ENCODE results near the gene POFUT1. TPM values are rescaled to one million over a fixed set of nuclear protein-coding genes. Genes with fewer than 3 reads are reported as not detected.
A peak's percentile ranks its signal among the peaks of the same experiment; 100 is the strongest.

The POFUT1 gene
- total RNA-seq, 1 experiment from 2014 or later: 41.9 TPM

DNA sequence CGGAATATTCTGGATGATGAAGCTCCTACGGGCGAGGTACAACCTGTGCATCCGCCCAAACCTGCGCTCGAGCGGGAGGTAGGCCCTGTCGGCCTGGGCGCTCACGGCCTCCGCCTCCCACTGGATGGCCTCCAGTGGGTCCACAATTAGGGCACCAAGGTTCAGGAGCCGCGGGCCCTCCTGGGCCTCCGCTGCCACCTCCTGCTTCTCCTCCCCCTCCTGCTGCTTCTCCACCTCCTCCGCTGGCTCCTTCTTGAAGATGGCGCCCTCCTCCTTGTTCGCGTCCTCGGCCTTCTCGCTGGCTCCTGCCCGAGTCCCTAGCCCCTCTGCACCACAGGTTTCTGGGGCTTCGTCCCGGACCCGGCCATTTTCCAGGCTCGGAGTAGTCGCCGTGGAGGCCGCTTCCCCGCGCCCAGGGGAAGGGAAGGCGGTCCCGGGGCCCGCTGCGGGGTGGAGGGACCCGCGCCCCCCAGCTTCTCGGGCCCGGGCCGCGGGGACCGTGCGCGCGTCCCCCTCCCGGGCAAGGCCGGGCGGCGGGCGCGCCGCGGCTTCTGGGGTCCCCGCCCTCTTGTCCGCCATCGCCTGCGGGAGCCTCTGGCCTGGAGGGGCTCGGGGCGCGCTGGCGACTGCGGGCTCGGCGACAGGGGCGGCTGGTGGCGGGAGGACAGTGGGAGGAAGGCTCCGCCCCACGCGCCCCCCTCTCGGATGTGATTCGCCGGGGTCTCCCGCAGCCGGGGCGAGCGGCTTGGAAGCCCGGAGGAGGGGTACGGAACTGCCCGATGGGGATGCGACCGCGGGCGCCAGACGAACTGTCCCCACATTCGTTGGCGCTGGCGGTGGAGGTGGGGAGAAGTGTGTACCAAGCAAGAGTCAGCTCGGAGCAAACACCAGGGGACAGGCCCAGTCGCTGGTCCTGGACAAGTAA is 17.7 kb upstream of the POFUT1 start:
- TF ChIP-seq, protein P1, sequence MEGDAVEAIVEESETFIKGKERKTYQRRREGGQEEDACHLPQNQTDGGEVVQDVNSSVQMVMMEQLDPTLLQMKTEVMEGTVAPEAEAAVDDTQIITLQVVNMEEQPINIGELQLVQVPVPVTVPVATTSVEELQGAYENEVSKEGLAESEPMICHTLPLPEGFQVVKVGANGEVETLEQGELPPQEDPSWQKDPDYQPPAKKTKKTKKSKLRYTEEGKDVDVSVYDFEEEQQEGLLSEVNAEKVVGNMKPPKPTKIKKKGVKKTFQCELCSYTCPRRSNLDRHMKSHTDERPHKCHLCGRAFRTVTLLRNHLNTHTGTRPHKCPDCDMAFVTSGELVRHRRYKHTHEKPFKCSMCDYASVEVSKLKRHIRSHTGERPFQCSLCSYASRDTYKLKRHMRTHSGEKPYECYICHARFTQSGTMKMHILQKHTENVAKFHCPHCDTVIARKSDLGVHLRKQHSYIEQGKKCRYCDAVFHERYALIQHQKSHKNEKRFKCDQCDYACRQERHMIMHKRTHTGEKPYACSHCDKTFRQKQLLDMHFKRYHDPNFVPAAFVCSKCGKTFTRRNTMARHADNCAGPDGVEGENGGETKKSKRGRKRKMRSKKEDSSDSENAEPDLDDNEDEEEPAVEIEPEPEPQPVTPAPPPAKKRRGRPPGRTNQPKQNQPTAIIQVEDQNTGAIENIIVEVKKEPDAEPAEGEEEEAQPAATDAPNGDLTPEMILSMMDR (conservative IDR thresholded peaks at IDR 0.05; ENCODE audit: low read depth, low read length): no peak
- no peak for TF ChIP-seq EZH2phosphoT487 (IDR thresholded peaks at IDR 0.05; ENCODE audit: borderline replicate concordance, low read length)
- no peak for TF ChIP-seq EZH2 (IDR thresholded peaks at IDR 0.05; ENCODE audit: low read length, unreplicated experiment)
- DNase-seq (no peak), ATAC-seq (peak; percentile 66)
- H3K36me3 ChIP-seq (ENCODE audit: low read depth, low read length): no peaks in the 10 kb centered on the region
- intact Hi-C loops (cut with micrococcal nuclease): no loop called here
- peak overlapping the region; percentile 75 for H3K9ac ChIP-seq (ENCODE audit: low read length)
- POLR2A ChIA-PET (ENCODE audit: unreplicated experiment): no interaction called here
- CTCF ChIA-PET: no interaction called here
- peak overlapping the region; percentile 91 for H2AFZ ChIP-seq (ENCODE audit: low read length)
- peak overlapping the region; percentile 88 for H3K4me2 ChIP-seq (ENCODE audit: low read length)
- no peaks in the 10 kb centered on the region for H3K79me2 ChIP-seq (ENCODE audit: low read length)
- TSS peak; percentile 73 for BruUV-seq (replicated peaks)
- no peaks in the 10 kb centered on the region for H3K9me2 ChIP-seq (replicated peaks; ENCODE audit: low read length)
- no peaks in the 10 kb centered on the region for H3F3A ChIP-seq (ENCODE audit: low read length, unreplicated experiment)
- no peaks in the 10 kb centered on the region for H3K27me3 ChIP-seq (ENCODE audit: low read length)
- peak overlapping the region; percentile 76 for H3K4me3 ChIP-seq (ENCODE audit: low read length)
- H3K9me3 ChIP-seq (ENCODE audit: low read length): no peaks in the 10 kb centered on the region
- no peak overlapping the region for H3K27ac ChIP-seq (ENCODE audit: low read length)
- H4K20me1 ChIP-seq (ENCODE audit: low read length): no peaks in the 10 kb centered on the region
- peaks cover 7% of the 10 kb centered on the region for H3K4me1 ChIP-seq (ENCODE audit: insufficient read depth, low read length)

- ATAC-seq (peak; percentile 11; the same call in 1 of the 2 replicates), DNase-seq (no peak)
- POLR2A ChIA-PET (ENCODE audit: unreplicated experiment): no interaction called here
- Histone ChIP-seq H2AFZ (ENCODE audit: low read length) (peak overlapping the region; percentile 91), H3K9me3 (ENCODE audit: low read length) (no peaks in the 10 kb centered on the region), H3K36me3 (ENCODE audit: low read depth, low read length) (peaks cover 4% of the 10 kb centered on the region; the same call in 1 of the 2 replicates), H3K9me2 (replicated peaks; ENCODE audit: low read length) (no peaks in the 10 kb centered on the region), H3F3A (ENCODE audit: low read length, unreplicated experiment) (no peaks in the 10 kb centered on the region), H3K27me3 (ENCODE audit: low read length) (no peaks in the 10 kb centered on the region), H3K27ac (ENCODE audit: low read length) (no peak overlapping the region), H4K20me1 (ENCODE audit: low read length) (no peaks in the 10 kb centered on the region), H3K79me2 (ENCODE audit: low read length) (no peaks in the 10 kb centered on the region), H3K4me2 (ENCODE audit: low read length) (peak overlapping the region; percentile 88), H3K4me3 (ENCODE audit: low read length) (peak overlapping the region; percentile 76), H3K4me1 (ENCODE audit: insufficient read depth, low read length) (peaks cover 7% of the 10 kb centered on the region), H3K9ac (ENCODE audit: low read length) (peak overlapping the region; percentile 75; the same call in 1 of the 2 replicates)
- CTCF ChIA-PET: no interaction called here
- intact Hi-C loops (cut with micrococcal nuclease): no loop called here
- no TSS peak for BruUV-seq (replicated peaks)
- TF ChIP-seq, protein P1 (conservative IDR thresholded peaks at IDR 0.05; ENCODE audit: low read depth, low read length): no peak
- no peak for TF ChIP-seq EZH2phosphoT487 (IDR thresholded peaks at IDR 0.05; ENCODE audit: borderline replicate concordance, low read length)
- TF ChIP-seq EZH2 (IDR thresholded peaks at IDR 0.05; ENCODE audit: low read length, unreplicated experiment): no peak
Measured at GRCh38 chr20:32190616-32191415, 16.9 kb upstream of the POFUT1 start.
